ENCODE results near the gene L3MBTL4.

GRCh38 chr18:6022074-6022444 lies 392.7 kb downstream of the L3MBTL4 start:
- TF ChIP-seq, protein P1, sequence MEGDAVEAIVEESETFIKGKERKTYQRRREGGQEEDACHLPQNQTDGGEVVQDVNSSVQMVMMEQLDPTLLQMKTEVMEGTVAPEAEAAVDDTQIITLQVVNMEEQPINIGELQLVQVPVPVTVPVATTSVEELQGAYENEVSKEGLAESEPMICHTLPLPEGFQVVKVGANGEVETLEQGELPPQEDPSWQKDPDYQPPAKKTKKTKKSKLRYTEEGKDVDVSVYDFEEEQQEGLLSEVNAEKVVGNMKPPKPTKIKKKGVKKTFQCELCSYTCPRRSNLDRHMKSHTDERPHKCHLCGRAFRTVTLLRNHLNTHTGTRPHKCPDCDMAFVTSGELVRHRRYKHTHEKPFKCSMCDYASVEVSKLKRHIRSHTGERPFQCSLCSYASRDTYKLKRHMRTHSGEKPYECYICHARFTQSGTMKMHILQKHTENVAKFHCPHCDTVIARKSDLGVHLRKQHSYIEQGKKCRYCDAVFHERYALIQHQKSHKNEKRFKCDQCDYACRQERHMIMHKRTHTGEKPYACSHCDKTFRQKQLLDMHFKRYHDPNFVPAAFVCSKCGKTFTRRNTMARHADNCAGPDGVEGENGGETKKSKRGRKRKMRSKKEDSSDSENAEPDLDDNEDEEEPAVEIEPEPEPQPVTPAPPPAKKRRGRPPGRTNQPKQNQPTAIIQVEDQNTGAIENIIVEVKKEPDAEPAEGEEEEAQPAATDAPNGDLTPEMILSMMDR (IDR thresholded peaks at IDR 0.05): no peak
- no peak for TF ChIP-seq POLR2A (IDR thresholded peaks at IDR 0.05)
